HG03097 (cell line): Measurements from ENCODE around the gene ACP1.

Source experiments
- ATAC-seq: cut with Tn5 transposase; IDR thresholded peaks from one replicate; pipeline ENCODE4 v1.9.1; 2021; ENCODE audit not compliant: unreplicated experiment, low FRiP score

The ACP1 gene

GRCh38 chr2:264493-265468 is at the start of gene ACP1:
TSS of gene ACP1 (plus strand) at chr2:264947. CDS start at chr2:264965, 18 bp downstream.
- ATAC-seq = peak; percentile 89

- ATAC-seq = no peak
These were observed 48.7 kb upstream of the ACP1 start for GRCh38 chr2:216068-216467.

GRCh38 chr2:223451-223850 is 41.3 kb upstream of the ACP1 start:
- no peak for ATAC-seq

- ATAC-seq = no peak
These were observed 40.6 kb upstream of the ACP1 start for GRCh38 chr2:223971-224760.

GRCh38 chr2:228115-228514 is 36.6 kb upstream of the ACP1 start:
- ATAC-seq = no peak

GRCh38 chr2:228518-229278 is 36.0 kb upstream of the ACP1 start:
- no peak for ATAC-seq

- ATAC-seq = no peak
These were observed 33.1 kb upstream of the ACP1 start for GRCh38 chr2:231521-232185.

- ATAC-seq = no peak
These were observed 31.7 kb upstream of the ACP1 start for GRCh38 chr2:233030-233429.

GRCh38 chr2:234421-234820 is 30.3 kb upstream of the ACP1 start:
- ATAC-seq = no peak

- no peak for ATAC-seq
These were observed 27.7 kb upstream of the ACP1 start for GRCh38 chr2:236993-237539.

- no peak for ATAC-seq
These were observed 26.9 kb upstream of the ACP1 start for GRCh38 chr2:237878-238277.

- ATAC-seq = no peak
These were observed 26.3 kb upstream of the ACP1 start for GRCh38 chr2:238431-238830.

- ATAC-seq = no peak
These were observed 25.9 kb upstream of the ACP1 start for GRCh38 chr2:238869-239268.

GRCh38 chr2:244547-244946 is 20.2 kb upstream of the ACP1 start:
- ATAC-seq = no peak

GRCh38 chr2:246489-247144 is 18.1 kb upstream of the ACP1 start:
- ATAC-seq = no peak

- no peak for ATAC-seq
These were observed 16.0 kb upstream of the ACP1 start for GRCh38 chr2:248724-249123.

GRCh38 chr2:249538-250042 is 15.2 kb upstream of the ACP1 start:
- ATAC-seq = no peak

- no peak for ATAC-seq
These were observed 12.6 kb upstream of the ACP1 start for GRCh38 chr2:252001-252602.

GRCh38 chr2:253202-253638 is 11.5 kb upstream of the ACP1 start:
- ATAC-seq = no peak
